ENCODE measurements around the gene ATP6V1C2.

DNA sequence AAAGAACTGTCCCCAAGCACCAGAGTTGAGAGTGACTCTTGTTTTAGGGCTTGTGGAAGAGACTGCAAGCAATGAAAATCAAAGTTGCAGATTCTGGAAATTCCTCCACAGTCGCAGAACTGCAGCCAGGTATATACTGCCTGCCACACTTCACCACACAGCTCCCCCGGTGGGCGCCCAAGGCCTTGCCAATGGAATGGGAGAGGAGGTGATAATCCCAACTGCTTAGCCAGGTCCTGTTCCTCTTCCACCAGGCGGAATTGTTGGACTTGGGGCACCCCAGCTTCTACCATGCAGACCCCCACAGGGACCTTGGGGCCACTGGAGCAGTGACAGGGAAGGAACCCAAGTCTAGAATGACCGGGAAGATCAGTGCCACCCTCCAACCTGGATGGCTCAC, 96.0 kb downstream of the ATP6V1C2 start:
- TF ChIP-seq, protein P1, sequence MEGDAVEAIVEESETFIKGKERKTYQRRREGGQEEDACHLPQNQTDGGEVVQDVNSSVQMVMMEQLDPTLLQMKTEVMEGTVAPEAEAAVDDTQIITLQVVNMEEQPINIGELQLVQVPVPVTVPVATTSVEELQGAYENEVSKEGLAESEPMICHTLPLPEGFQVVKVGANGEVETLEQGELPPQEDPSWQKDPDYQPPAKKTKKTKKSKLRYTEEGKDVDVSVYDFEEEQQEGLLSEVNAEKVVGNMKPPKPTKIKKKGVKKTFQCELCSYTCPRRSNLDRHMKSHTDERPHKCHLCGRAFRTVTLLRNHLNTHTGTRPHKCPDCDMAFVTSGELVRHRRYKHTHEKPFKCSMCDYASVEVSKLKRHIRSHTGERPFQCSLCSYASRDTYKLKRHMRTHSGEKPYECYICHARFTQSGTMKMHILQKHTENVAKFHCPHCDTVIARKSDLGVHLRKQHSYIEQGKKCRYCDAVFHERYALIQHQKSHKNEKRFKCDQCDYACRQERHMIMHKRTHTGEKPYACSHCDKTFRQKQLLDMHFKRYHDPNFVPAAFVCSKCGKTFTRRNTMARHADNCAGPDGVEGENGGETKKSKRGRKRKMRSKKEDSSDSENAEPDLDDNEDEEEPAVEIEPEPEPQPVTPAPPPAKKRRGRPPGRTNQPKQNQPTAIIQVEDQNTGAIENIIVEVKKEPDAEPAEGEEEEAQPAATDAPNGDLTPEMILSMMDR (IDR thresholded peaks at IDR 0.05; ENCODE audit: low read depth, low read length), result no peak; the same call in 1 of the 2 replicates
- no peak for TF ChIP-seq EZH2phosphoT487 (IDR thresholded peaks at IDR 0.05; ENCODE audit: low read depth)

Measured in OCI-LY3 (cell line).